ENCODE results near the gene GDF2. TPM values are rescaled to one million over a fixed set of nuclear protein-coding genes. Genes with fewer than 3 reads are reported as not detected.

Gene GDF2
- total and polyA plus RNA-seq, 2 of the 4 experiments (the other 2 are of a cell fraction) = under 0.01 TPM; not detected in 1

GRCh38 chr10:47351899-47352815 is 29.9 kb downstream of the GDF2 start:
- Histone ChIP-seq H2AFZ (replicated peaks; ENCODE audit: low read length, poor library complexity) (no peak overlapping the region), H2BK120ac (ENCODE audit: low read depth, low read length) (no peak overlapping the region), H3K9me1 (ENCODE audit: insufficient read depth, low read length) (no peaks in the 10 kb centered on the region), H3K27ac (ENCODE audit: insufficient read depth, low read length) (no peak overlapping the region), H2AK9ac (replicated peaks; ENCODE audit: low read depth, low read length, poor library complexity) (no peak overlapping the region), H3K4me2 (ENCODE audit: low read depth, low read length) (no peak overlapping the region), H4K20me1 (ENCODE audit: insufficient read depth, low read length) (no peaks in the 10 kb centered on the region), H4K91ac (ENCODE audit: insufficient read depth, low read depth, low read length) (no peak overlapping the region), H3K56ac (ENCODE audit: extremely low read depth, insufficient read depth, low read length) (no peak overlapping the region), H3K27me3 (ENCODE audit: control insufficient read depth, insufficient read depth, low read length) (peaks cover 29% of the 10 kb centered on the region), H3K9me3 (ENCODE audit: control insufficient read depth, insufficient read depth, low read length) (no peaks in the 10 kb centered on the region), H3K79me1 (ENCODE audit: low read depth in 1 of 2, low read length in 2 of 2) (no peaks in the 10 kb centered on the region), H4K8ac (ENCODE audit: low read depth in 2 of 2, low read length in 2 of 2) (no peak overlapping the region), H2BK15ac (ENCODE audit: low read depth, low read length) (no peak overlapping the region), H3K14ac (replicated peaks; ENCODE audit: low read depth, low read length) (no peak overlapping the region), H3K4ac (ENCODE audit: low read depth, low read length) (no peak overlapping the region), H3K36me3 (ENCODE audit: control insufficient read depth, insufficient read depth, low read length) (no peaks in the 10 kb centered on the region), H4K5ac (ENCODE audit: low read depth, low read length) (no peak overlapping the region), H2BK20ac (ENCODE audit: low read depth, low read length) (no peak overlapping the region), H3K4me3 (ENCODE audit: insufficient read depth, low read depth, low read length) (no peak overlapping the region), H3K9ac (ENCODE audit: low read depth, low read length) (no peak overlapping the region), H3K18ac (ENCODE audit: low read depth, low read length) (no peak overlapping the region), H2BK5ac (ENCODE audit: low read depth, low read length, poor library complexity, severe bottlenecking) (no peak overlapping the region), H3K4me1 (ENCODE audit: control insufficient read depth, insufficient read depth, low read length) (no peaks in the 10 kb centered on the region), H3K23ac (ENCODE audit: low read depth, low read length) (no peak overlapping the region), H2AK5ac (ENCODE audit: low read depth, low read length) (no peak overlapping the region)
- no TSS peak for BruUV-seq (replicated peaks)
- TF ChIP-seq BHLHE40 (IDR thresholded peaks at IDR 0.05; ENCODE audit: low read depth, low read length) (no peak), RCOR1 (IDR thresholded peaks at IDR 0.05; ENCODE audit: insufficient replicate concordance, low read length) (no peak), NFE2L2 (IDR thresholded peaks at IDR 0.05; ENCODE audit: low read depth, low read length) (no peak), RFX5 (IDR thresholded peaks at IDR 0.05; ENCODE audit: low read depth, low read length) (no peak), CEBPB (IDR thresholded peaks at IDR 0.05; ENCODE audit: low read depth, low read length) (no peak), MAZ (IDR thresholded peaks at IDR 0.05; ENCODE audit: borderline replicate concordance, low read depth, low read length) (no peak)
- no peak for ATAC-seq (ENCODE audit: low read depth)
- in situ Hi-C loops (cut with MboI; ENCODE audit: low sequenced_read_pairs) = no loop called here
- WGBS, 2 experiments (ENCODE audit: extremely low coverage in 2 of 2, insufficient read length in 1 of 2) = 100% methylated on average over 1 of the region's 14 CpGs; no CpG with 5 or more reads in 1 of the 2 experiments
- ChIA-PET POLR2A (ENCODE audit: unreplicated experiment) (no interaction called here), CTCF (interaction anchor here (0.7 kb wide), 1 partner anchor 995 kb away, joined by 3 read pairs; no protein-coding TSS in a partner anchor)
- intact Hi-C loops (cut with micrococcal nuclease) = no loop called here
- no peak for DNase-seq
- dilution Hi-C loops (cut with HindIII; ENCODE audit: low sequenced_read_pairs, unreplicated experiment) = no loop called here
